HG03469 (cell line): ENCODE data around the gene IL18.
"Not testable (repeated sequence)": the region's sequence is repeated elsewhere in the genome, so short reads cannot be mapped to it uniquely, and the experiment has no call there.

Experiments used
- ATAC-seq: cut with Tn5 transposase; IDR thresholded peaks from one replicate; pipeline ENCODE4 v1.9.1; 2021; ENCODE audit warnings: mild to moderate bottlenecking, moderate library complexity, moderate number of reproducible peaks; ENCODE audit not compliant: unreplicated experiment

The IL18 gene

DNA sequence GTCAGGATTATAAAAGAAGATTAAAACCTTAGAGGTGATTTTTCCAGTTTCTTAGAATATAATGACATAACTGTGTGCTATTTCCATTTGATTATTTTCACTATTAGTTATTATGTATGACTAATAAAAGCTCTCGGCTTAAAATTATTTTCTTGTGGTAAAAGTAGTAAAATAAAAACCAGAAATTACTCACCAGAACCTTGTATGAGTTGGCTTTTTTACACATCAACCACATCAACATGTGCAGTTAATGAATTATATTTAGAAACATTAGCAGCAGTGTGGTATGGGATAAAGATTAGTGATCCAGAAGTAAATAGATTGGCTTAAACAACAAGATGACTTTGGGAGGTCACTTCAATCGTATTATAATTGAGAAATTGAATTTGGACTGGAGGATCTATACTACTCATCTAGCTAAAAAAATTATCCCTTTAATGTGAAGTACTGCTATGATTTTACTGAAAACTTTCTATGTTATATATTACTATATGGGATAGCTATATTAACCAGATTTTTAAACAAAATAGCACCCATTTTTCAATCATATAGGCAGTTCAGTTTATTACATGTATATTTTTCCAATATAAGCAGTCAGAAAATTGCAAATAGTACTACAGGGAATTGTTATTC lies 8.6 kb upstream of the IL18 start:
- no peak for ATAC-seq

GRCh38 chr11:112167145-112167544 lies 3.3 kb upstream of the IL18 start, which contains the start of gene TEX12:
Gene TEX12 (plus strand): TSS chr11:112167372. CDS start chr11:112169269, 1,897 bp downstream.
- no peak for ATAC-seq

- ATAC-seq = no peak
Measured at GRCh38 chr11:112166562-112166961, 2.7 kb upstream of the IL18 start.

- no peak for ATAC-seq
Measured at GRCh38 chr11:112165049-112165448, 1.2 kb upstream of the IL18 start.

GRCh38 chr11:112162761-112163546 lies 940 bp downstream of the IL18 start:
- no peak for ATAC-seq

DNA sequence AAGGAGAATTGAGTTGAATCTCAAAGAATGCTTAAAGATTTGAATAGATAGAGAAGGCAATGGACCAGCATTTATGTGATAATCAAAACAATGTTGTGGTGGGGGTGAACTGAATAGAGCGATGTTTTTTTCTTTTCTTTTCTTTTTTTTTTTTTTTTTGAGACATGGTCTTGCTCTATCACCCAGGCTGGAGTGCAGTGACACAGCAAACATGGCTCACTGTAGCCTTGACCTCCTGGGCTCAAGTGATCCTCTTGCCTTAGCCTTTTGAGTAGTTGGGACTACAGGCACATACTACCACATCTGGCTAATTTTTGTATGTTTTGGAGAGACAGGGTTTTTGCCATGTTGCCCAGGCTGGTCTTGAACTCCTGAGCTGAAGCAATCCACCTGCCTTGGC lies 1.7 kb downstream of the IL18 start:
- ATAC-seq = not testable (repeated sequence)

- no peak for ATAC-seq
Measured at GRCh38 chr11:112161012-112161411, 2.9 kb downstream of the IL18 start.

DNA sequence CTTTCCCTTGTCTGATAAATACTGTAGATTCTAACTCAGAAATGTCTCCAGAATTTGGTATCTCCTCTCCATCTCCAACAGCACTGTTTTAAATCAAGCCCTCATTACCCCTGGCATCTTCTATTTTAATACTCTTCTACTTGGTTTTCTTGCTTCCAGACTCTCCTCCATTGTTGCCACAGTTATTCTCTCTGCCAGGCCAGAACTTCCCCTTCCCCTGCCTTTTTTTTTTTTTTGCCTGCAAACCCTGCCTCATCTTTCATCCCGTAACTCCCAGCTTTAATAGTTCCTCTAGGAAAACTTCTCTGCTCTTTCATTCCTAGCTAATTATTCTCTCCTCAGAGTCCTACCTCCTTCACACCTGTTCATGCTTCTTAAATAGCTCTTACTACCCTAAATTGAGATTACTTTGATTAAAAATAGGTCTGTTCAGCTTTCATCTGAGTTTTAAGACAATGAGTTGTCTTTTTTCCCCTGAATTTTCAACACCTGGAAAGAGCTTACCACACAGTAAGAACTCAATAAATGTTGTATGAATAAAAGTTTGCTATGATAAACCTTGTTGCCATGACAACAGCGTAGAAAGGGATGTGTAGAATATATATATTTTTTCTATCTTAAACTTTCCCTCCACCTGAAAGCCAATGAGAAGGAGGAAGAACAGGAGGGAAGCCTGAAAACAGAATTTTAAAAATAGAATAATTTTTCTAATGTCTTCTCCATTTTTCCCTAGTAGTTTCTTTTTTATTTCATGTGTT lies 3.6 kb downstream of the IL18 start:
- no peak for ATAC-seq

DNA sequence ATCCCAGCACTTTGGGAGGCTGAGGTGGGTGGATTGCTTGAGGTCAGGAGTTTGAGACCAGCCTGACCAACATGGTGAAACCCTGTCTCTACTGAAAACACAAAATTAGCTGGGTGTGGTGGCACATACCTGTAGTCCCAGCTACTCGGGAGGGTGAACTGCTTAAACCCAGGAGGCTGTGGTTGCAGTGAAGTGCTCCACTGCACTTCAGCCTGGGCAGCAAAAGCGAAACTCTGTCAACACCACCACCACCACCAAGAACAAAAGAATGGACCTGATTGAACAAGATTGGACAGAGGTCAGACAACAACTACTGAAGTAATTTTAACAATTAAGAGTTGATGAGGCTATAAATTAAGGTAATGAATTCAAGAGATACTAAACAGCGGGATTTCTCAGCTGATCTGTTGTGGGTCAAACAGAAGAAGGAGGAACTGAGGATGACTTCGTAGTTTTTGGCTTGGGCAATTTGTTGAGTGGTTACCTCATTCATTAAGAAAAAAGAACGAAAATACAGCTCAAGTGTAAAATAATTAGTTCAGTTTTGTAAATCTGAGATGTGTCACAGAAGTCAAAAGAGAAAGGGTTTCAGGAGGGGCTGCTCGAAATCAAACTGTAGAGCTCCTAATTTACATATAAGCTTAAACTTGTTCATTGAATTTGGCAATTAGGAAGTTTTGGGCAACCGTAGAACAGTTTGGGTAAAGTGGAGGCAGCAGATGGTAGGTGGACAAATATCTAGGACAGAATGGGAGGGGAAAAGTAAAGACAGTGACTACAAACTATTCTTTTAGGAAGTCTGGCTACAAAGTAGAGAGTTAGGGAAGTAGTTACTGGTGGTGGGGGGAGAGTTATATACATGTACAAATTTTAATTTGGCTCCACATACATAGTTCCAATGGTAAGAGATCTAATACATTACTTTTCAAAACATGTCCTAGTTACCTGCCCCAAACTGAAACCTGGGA lies 4.5 kb downstream of the IL18 start:
- ATAC-seq = no peak

DNA sequence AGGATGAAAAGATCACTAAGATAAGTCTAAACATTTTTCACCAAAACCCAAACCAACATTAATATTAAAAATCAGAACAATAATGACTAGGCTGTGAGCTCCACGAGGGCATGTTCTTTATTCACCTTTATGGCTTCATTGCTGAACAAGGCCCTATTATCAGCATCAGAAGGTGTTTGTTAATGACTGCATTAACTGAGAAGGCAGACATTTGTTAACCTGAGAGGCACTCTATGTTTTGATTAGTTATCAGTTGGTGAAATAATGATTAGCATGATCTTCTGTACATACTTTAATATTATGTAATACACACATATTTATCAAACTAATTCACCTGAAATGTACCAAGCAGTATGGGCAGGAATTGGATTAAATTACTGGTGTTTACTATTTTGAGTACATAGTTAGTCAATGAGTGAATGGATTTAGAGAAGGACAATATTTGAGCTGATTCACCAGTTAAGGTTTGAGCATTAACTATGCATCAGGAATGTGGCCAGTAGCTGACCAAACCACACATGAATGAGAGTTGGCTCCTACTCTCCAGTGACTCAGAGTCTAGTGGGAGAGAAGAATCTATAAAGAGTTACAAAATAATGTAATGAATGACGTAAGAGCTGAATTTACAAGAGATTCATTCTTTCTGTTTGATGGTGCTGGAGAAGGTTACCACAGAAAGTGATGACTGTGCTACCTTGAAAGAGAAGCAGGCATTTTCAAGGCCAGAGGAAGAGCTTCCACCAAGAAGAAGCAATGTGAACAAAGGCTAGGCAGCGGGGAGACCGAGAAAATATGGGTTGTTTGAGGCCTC lies 6.7 kb downstream of the IL18 start:
- no peak for ATAC-seq

DNA sequence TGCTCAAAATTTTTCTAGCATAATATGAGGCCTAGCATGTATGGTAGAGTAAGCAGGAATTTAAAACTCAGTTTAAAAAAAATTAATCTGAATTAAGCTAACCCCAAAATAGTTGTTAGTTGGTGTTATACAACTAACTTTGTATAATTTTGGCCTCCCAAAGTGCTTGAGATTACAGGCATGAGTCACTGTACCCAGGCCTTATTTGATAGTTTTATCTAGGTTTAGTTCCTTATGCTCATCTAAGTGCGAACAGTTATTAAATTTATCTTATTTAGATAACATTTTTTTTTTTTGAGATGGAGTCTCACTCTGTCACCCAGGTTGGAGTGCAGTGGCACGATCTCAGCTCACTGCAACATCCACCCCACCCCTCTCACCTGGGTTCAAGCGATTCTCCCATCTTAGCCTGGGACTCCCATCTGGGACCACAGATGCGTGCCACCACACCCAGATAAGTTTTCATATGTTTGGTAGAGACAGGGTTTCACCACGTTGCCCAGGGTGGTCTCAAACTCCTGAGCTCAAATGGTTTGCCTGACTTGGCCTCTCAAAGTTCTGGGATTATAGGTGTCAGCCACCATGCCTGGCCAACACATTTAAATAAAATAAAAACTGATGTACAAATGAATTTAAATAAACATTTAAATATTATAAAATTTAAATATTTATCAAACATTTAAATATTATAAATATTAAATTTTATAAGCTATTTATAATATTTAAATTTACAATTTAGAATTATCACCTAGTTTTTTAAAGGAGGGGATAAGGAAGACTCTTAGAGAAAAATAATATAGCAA lies 7.5 kb downstream of the IL18 start:
- no peak for ATAC-seq

DNA sequence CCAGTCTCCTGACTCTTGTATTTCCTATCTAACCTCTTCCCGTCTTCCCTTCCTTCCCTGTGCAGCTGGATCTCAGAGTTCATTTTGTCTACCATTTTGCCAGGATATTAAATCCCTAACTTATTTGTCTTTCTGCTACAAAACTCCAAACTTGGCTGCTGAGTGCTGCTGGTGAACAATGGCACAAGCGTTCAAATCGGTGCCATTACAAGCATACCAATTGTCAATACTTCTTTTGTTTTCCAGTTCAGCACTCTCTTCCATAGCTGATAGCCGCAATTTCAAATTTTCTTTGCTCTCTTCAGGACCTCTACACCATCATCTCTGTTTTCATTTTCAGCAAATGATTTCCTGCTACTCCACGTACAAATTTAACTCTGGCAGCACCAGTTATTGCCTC lies 13.4 kb downstream of the IL18 start:
- ATAC-seq = no peak

DNA sequence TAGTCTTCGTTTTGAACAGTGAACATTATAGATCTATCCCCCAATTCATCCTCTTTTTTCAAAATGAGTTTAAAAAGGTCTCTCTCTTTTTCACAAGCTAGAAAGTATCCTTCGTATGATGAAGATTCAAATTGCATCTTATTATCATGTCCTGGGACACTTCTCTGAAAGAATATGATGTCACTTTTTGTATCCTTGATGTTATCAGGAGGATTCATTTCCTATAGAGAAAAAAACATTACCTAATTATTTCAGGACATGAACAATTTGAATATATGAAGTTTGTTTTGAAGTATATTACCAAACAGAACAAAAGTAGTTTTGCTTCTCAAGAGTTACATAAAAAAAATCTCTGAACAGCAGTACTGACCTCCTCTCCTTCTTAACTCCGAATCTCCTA lies 20.3 kb downstream of the IL18 start:
- no peak for ATAC-seq

DNA sequence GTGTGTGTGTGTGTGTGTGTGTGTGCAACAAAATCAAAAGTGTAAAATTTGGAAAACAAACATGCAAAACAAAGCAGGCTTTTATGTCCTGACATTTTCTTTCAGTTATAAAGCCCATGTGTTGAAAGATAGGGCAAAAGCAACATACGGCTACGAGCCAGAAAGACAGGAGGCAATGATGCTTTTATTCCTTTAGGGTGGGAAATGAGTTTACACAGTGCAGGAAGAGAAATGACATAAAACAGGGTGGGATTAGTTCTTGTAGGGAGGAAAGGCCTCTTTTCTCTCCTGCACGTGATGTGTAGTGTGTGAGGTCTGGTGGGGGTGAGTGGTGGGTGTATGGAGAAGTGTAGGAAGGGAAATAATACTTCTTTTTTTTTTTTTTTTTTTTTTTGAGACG lies 29.4 kb downstream of the IL18 start:
- no peak for ATAC-seq

- ATAC-seq = no peak
Measured at GRCh38 chr11:112132737-112133136, 31.2 kb downstream of the IL18 start.

DNA sequence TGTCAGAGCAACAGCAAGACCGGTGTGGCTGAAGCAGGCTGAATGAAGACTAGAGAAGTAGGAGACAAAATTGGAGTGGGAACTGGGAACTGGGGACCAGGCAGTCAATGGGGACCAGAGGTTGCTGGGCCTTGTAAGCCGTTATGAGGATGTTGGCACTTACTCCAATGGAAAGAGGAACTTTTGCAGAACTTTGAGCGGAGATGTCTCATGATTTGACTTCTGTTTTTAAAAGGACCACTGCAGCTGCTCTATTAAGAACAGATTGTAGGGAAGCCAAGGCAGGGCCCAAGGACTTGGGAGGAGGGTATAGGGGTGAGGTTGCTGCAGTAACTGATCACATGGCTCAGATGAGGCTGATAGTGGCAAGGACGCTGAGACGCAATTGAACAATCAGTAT lies 34.2 kb downstream of the IL18 start:
- no peak for ATAC-seq

DNA sequence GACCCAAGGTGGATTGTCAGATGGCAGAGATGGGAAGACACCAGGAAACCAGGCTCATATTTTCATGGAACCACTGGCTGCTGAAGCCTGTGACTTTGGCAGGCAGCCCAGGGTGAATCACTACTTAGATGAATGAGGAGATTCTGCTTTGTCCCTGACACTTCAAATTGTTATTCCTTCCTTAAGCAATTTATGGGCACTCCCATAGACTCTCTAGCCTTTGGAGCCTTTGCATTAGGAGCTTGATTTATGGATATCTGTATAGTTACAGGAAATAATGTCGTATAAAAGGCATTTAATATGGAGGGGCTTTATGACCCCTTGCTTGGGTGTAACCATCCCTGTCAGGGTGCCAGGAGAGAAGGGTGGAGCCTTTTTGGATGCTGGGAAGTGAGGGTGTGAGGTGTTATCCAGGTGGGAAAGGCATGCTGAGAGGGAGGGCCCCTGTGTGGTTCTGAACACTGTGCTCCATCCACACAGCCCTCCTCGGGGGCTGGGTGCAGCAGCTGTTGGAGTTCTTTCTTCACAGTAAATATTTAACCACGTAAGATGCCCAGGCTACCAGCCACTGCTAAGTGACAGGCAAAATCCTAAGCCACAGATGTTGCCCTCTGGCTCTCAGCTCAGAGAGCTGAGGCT lies 35.3 kb downstream of the IL18 start:
- no peak for ATAC-seq

DNA sequence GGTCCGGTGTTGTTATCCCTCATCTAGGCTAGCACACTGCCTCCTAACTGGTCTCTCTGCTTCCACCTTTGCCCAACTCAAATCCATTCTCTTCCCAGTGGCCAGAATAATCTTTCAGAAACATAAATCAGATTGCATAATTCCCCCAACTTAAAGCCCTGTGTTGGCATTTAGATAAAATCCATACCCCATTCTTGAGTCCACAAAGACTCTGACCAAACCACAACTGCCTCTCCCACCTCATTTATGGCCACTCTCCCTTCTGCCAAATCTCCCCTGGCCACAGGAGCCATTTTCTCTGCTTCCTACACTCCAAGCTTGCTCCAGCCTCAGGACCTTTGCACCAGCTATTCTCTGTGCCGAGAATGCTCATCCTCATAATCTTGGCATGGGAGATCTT lies 36.8 kb downstream of the IL18 start:
- ATAC-seq = no peak

DNA sequence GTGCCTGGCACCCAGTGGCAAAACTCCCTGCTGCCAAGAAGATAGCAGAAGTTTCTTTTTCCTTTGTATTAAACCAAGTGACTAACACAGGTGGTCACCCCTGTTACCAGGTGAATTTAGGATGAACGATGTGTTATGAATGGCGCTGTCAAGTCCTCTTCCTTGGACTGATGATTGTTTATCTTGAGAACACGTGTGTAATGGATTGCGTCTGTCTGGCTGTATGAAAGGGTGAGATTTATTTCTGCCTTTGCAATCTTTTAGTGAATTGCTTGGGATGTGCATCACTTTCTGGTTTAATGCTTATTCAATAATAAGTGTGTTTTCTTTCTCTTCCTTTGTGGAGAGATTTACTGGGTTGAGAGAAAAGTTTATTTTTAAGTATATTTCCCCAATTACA lies 40.8 kb downstream of the IL18 start:
- ATAC-seq = no peak
